IMR-90 (cell line): Measurements from ENCODE around the gene KL.

Experiments
- BHLHE40 ChIP-seq: fragments of 150-350 bp; IDR thresholded peaks from 2 replicates; pipeline ENCODE4 v1.6.1; 2016; ENCODE audit warnings: mild to moderate bottlenecking, low read depth, low read length
- CEBPB ChIP-seq: IDR thresholded peaks from 2 replicates; pipeline ENCODE4 v1.6.1; 2012; ENCODE audit warnings: low read depth, low read length, improper control_type of control experiment
- MAZ ChIP-seq: IDR thresholded peaks from 2 replicates; pipeline ENCODE4 v1.6.1; 2012; ENCODE audit warnings: low read depth, mild to moderate bottlenecking, low read length, improper control_type of control experiment, moderate library complexity, borderline replicate concordance
- MXI1 ChIP-seq: IDR thresholded peaks from 2 replicates; pipeline ENCODE4 v1.6.1; 2012; ENCODE audit warnings: low read depth, mild to moderate bottlenecking, low read length, moderate library complexity, borderline replicate concordance
- POLR2A ChIP-seq: IDR thresholded peaks from 2 replicates; pipeline ENCODE4 v1.6.1; 2012; ENCODE audit warnings: mild to moderate bottlenecking, low read depth, low read length
- RCOR1 ChIP-seq: IDR thresholded peaks from 2 replicates; pipeline ENCODE4 v1.6.1; 2012; ENCODE audit warnings: mild to moderate bottlenecking, low read length, improper control_type of control experiment; ENCODE audit not compliant: insufficient replicate concordance
- RFX5 ChIP-seq: IDR thresholded peaks from 2 replicates; pipeline ENCODE4 v1.8.0; 2012; ENCODE audit warnings: low read depth, mild to moderate bottlenecking, low read length, moderate library complexity
- SMC3 ChIP-seq: fragments of 150-350 bp; IDR thresholded peaks from 2 replicates; pipeline ENCODE4 v1.6.1; 2016; ENCODE audit warnings: low read depth, mild to moderate bottlenecking, antibody characterized with exemption, low read length, moderate library complexity
- TF ChIP-seq, protein P1 (sequence below): conservative IDR thresholded peaks from 2 replicates; pipeline ENCODE4 v1.5.1; 2012; ENCODE audit warnings: mild to moderate bottlenecking, low read depth, low read length, improper control_type of control experiment

DNA sequence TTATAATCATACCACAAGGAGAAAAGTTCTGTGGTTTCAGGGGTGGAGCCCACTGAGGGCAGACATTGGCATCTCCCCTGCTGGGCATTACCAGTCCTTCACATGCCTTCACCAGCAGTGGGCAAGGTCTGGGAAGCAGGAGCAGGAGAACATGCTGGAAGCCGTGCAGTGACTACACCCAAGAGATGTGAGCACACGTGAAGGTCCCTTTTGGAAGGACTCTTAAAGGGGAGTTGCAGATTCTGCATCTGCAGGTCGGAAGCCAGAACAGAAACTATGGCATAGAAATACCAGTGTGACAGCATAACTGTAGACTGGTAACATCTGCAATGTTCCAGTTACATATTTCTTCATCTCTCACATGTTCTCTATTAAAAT lies 26.9 kb upstream of the KL start:
- TF ChIP-seq, protein P1, sequence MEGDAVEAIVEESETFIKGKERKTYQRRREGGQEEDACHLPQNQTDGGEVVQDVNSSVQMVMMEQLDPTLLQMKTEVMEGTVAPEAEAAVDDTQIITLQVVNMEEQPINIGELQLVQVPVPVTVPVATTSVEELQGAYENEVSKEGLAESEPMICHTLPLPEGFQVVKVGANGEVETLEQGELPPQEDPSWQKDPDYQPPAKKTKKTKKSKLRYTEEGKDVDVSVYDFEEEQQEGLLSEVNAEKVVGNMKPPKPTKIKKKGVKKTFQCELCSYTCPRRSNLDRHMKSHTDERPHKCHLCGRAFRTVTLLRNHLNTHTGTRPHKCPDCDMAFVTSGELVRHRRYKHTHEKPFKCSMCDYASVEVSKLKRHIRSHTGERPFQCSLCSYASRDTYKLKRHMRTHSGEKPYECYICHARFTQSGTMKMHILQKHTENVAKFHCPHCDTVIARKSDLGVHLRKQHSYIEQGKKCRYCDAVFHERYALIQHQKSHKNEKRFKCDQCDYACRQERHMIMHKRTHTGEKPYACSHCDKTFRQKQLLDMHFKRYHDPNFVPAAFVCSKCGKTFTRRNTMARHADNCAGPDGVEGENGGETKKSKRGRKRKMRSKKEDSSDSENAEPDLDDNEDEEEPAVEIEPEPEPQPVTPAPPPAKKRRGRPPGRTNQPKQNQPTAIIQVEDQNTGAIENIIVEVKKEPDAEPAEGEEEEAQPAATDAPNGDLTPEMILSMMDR: no peak
- TF ChIP-seq POLR2A (no peak), SMC3 (no peak), BHLHE40 (no peak), MXI1 (no peak), CEBPB (no peak), RCOR1 (no peak), RFX5 (no peak), MAZ (no peak)
